Neural cell (in vitro differentiated cells): Measurements from ENCODE around the gene HOXB4. TPM values are rescaled to one million over a fixed set of nuclear protein-coding genes. Genes with fewer than 3 reads are reported as not detected.
A peak's percentile ranks its signal among the peaks of the same experiment; 100 is the strongest.

Source experiments
- H2AFZ ChIP-seq: fragments of 200-600, 300-800 bp; sonication (generic), shearing (Covaris generic); 2 replicates; pipeline ENCODE4 v1.6.0; 2014; ENCODE audit warnings: low read depth, mild to moderate bottlenecking, antibody characterized with exemption, low read length, moderate library complexity
- H3F3A ChIP-seq: fragments of 200-600 bp; shearing (Covaris generic); 2 replicates; pipeline ENCODE4 v1.6.1; 2016; ENCODE audit warnings: mild to moderate bottlenecking, moderate library complexity, mixed read lengths, antibody characterized with exemption, low read length; ENCODE audit not compliant: insufficient read depth, poor library complexity, severe bottlenecking
- H3K27ac ChIP-seq: fragments of 200-600, 300-800 bp; sonication (generic), shearing (Covaris generic); 2 replicates; pipeline ENCODE4 v1.5.1; 2014; ENCODE audit warnings: mild to moderate bottlenecking, low read length, moderate library complexity
- H3K27me3 ChIP-seq: fragments of 300-800, 200-600 bp; sonication (generic), shearing (Covaris generic); 2 replicates; pipeline ENCODE4 v1.6.0; 2014; ENCODE audit warnings: mild to moderate bottlenecking, low read depth, low read length, moderate library complexity; ENCODE audit not compliant: insufficient read depth
- H3K36me3 ChIP-seq: fragments of 300-800, 200-600 bp; sonication (generic), shearing (Covaris generic); 2 replicates; pipeline ENCODE4 v1.5.1; 2014; ENCODE audit warnings: mild to moderate bottlenecking, antibody characterized with exemption, low read length, moderate library complexity; ENCODE audit not compliant: insufficient read depth
- H3K4me2 ChIP-seq: fragments of 300-800, 200-600 bp; sonication (generic), shearing (Covaris generic); 2 replicates; pipeline ENCODE4 v1.6.0; 2014; ENCODE audit warnings: mild to moderate bottlenecking, low read length
- H3K4me3 ChIP-seq: fragments of 300-800, 200-600 bp; sonication (generic), shearing (Covaris generic); 2 replicates; pipeline ENCODE4 v1.5.1; 2014; ENCODE audit warnings: mild to moderate bottlenecking, low read length, moderate library complexity
- H3K79me2 ChIP-seq: fragments of 200-600 bp; shearing (Covaris generic); replicated peaks from 2 replicates; pipeline ENCODE4 v1.6.0; 2014; ENCODE audit warnings: mild to moderate bottlenecking, low read length, moderate library complexity; ENCODE audit not compliant: insufficient read depth
- H3K9ac ChIP-seq: fragments of 300-800, 200-600 bp; sonication (generic), shearing (Covaris generic); 2 replicates; pipeline ENCODE4 v1.6.1; 2016; ENCODE audit warnings: mild to moderate bottlenecking, low read length, mixed read lengths
- H3K9me2 ChIP-seq: fragments of 200-600 bp; shearing (Covaris generic); 2 replicates; pipeline ENCODE4 v1.6.1; 2016; ENCODE audit warnings: mild to moderate bottlenecking, low read length, mixed read lengths; ENCODE audit not compliant: insufficient read depth
- H3K9me3 ChIP-seq: fragments of 200-600, 300-800 bp; sonication (generic), shearing (Covaris generic); 2 replicates; pipeline ENCODE4 v1.6.1; 2016; ENCODE audit warnings: mild to moderate bottlenecking, mixed run types, low read length, moderate library complexity, mixed read lengths
- H4K20me1 ChIP-seq: fragments of 200-600 bp; shearing (Covaris generic); 2 replicates; pipeline ENCODE4 v1.6.1; 2016; ENCODE audit warnings: mild to moderate bottlenecking, mixed run types; ENCODE audit not compliant: insufficient read depth
- EP300 ChIP-seq: fragments of 450-650 bp; conservative IDR thresholded peaks from 2 replicates; pipeline ENCODE4 v1.6.1; 2014; ENCODE audit warnings: antibody characterized with exemption, mild to moderate bottlenecking, moderate library complexity; ENCODE audit not compliant: poor library complexity, severe bottlenecking
- EZH2 ChIP-seq: fragments of 200-600, 300-800 bp; shearing (Covaris generic), sonication (generic); IDR thresholded peaks from 2 replicates; pipeline ENCODE4 v1.6.1; 2014; ENCODE audit warnings: antibody characterized with exemption, low read length, borderline replicate concordance, mild to moderate bottlenecking; ENCODE audit not compliant: insufficient read depth, poor library complexity, severe bottlenecking
- MXI1 ChIP-seq: fragments of 450-650 bp; conservative IDR thresholded peaks from 2 replicates; pipeline ENCODE4 v1.6.1; 2014; ENCODE audit warnings: antibody characterized with exemption, mild to moderate bottlenecking; ENCODE audit not compliant: poor library complexity, severe bottlenecking
- POLR2AphosphoS5 ChIP-seq: IDR thresholded peaks from 2 replicates; pipeline ENCODE4 v1.6.1; 2012
- RAD21 ChIP-seq: fragments of 450-650 bp; conservative IDR thresholded peaks from 2 replicates; pipeline ENCODE4 v1.6.1; 2014; ENCODE audit warnings: antibody characterized with exemption, mild to moderate bottlenecking, moderate library complexity
- SMC3 ChIP-seq: fragments of 450-650 bp; conservative IDR thresholded peaks from 2 replicates; pipeline ENCODE4 v1.6.1; 2014; ENCODE audit warnings: antibody characterized with exemption, mild to moderate bottlenecking, moderate library complexity; ENCODE audit not compliant: poor library complexity
- TAF1 ChIP-seq: IDR thresholded peaks from 2 replicates; pipeline ENCODE4 v1.6.1; 2012; ENCODE audit warnings: low read depth
- polyA plus RNA-seq: library from polyadenylated mRNA; depleted of rRNA; stranded (reverse); fragments of >200 nt; gene quantifications from 2 replicates; pipeline ENCODE4 v1.2.3, GENCODE V29; 2014
- TF ChIP-seq, protein P1 (sequence below): fragments of 450-650 bp; IDR thresholded peaks from 2 replicates; pipeline ENCODE4 v1.5.1; 2014; ENCODE audit warnings: antibody characterized with exemption, mild to moderate bottlenecking, moderate library complexity; ENCODE audit not compliant: poor library complexity, severe bottlenecking
- TF ChIP-seq, protein P2 (sequence below): IDR thresholded peaks from 2 replicates; pipeline ENCODE4 v1.6.1; 2012; ENCODE audit warnings: borderline replicate concordance

Gene HOXB4
- polyA plus RNA-seq, 1 donor from 2014 or later = not detected

DNA sequence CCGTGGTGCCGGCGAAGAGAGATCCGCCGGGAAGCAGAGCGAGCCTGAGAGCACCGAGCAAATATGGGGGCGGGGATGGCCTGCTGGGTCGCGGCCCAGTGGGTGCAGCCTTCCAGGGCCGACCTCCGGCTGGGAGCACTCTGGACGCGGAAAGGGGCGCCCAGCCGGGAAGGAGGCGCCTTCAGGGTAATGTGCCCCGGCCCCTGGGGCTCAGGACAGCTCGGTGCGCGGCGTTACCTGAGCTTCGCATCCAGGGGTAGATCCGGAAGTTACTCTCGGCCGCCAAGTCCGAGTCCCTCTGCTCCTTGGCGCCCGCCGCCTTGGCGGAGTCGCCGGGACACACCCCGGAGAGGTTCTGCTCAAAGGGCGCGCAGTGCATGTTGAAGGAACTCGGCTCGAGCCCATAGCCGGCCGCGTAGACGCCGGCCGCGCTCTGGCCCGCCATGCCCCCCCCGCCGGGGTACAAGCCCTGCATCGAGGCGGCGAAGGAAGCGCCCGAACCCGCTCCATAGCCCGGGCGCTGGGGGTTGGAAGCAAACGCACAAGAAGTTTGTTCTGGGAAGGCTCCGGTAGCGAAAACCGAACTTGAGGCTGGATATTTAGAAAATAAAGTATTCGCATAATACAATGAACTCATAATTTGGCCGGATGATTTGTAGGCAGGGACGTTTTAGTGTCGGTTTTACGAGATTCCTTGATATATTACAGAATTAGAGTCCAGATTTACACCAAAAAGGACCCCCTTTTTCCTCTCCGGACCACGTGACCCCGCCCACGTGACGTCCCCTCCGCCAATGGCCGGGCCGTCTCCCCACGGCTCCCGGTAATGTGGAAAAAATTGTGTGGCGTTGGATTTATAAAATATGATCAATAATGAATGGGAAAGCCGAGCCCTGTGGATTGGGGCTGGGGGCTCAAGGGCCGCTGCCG is 32.4 kb upstream of the HOXB4 start, which contains the start of gene HOXB7:
TSS of gene HOXB7 (minus strand) at position 736 of the 930 bp plus-strand sequence. CDS start at position 637, 99 bp downstream.
- no peak within 1 kb of the TSS for H3K4me3 ChIP-seq
- TF ChIP-seq EZH2 = peak; percentile 98
- no peak for TF ChIP-seq RAD21
- TF ChIP-seq MXI1 = no peak
- TF ChIP-seq, protein P1, sequence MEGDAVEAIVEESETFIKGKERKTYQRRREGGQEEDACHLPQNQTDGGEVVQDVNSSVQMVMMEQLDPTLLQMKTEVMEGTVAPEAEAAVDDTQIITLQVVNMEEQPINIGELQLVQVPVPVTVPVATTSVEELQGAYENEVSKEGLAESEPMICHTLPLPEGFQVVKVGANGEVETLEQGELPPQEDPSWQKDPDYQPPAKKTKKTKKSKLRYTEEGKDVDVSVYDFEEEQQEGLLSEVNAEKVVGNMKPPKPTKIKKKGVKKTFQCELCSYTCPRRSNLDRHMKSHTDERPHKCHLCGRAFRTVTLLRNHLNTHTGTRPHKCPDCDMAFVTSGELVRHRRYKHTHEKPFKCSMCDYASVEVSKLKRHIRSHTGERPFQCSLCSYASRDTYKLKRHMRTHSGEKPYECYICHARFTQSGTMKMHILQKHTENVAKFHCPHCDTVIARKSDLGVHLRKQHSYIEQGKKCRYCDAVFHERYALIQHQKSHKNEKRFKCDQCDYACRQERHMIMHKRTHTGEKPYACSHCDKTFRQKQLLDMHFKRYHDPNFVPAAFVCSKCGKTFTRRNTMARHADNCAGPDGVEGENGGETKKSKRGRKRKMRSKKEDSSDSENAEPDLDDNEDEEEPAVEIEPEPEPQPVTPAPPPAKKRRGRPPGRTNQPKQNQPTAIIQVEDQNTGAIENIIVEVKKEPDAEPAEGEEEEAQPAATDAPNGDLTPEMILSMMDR = no peak
- H3K4me2 ChIP-seq = no peak within 1 kb of the TSS
- no peak within 1 kb of the TSS for H3K27ac ChIP-seq
- no peak within 1 kb of the TSS for H3K9ac ChIP-seq
- H3K79me2 ChIP-seq = no peaks in the 10 kb centered on the region
- H3F3A ChIP-seq = no peaks in the 10 kb centered on the region
- no peaks in the 10 kb centered on the region for H4K20me1 ChIP-seq
- no peak within 1 kb of the TSS for H2AFZ ChIP-seq
- no peaks in the 10 kb centered on the region for H3K9me2 ChIP-seq
- H3K9me3 ChIP-seq = peaks cover 8% of the 10 kb centered on the region
- peaks cover 99% of the 10 kb centered on the region for H3K27me3 ChIP-seq
- no peaks in the 10 kb centered on the region for H3K36me3 ChIP-seq

DNA sequence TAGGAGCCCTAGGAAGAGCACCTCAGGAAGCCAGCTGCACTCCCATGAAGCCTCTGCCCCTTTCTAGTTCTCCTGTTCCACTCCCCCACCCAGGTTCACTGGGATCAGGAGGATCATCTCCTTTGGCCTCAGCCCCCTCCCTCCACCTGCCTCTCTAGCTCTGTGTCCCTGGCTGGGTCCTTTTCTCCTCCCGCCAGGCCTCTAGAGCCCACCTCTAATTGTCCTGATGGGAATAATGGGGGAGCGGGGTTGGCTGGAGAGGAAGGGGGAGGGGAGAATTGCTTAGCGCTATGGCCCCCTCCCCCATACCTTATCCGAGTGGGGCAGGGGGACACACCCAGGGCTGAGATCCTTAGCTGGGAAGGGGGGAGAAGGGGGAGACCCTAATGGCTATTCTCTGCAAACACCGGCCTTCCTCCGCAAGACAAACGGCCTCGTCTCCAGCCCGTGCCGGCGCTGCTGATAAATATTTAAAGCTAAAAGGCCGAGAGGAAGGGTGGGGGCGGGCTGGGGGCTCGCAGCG is 31.7 kb upstream of the HOXB4 start:
- no peak overlapping the region for H3K4me3 ChIP-seq
- H3K9me2 ChIP-seq = no peaks in the 10 kb centered on the region
- H3K79me2 ChIP-seq = no peaks in the 10 kb centered on the region
- H3K36me3 ChIP-seq = no peaks in the 10 kb centered on the region
- H4K20me1 ChIP-seq = no peaks in the 10 kb centered on the region
- TF ChIP-seq, protein P1 = no peak
- TF ChIP-seq TAF1 (no peak), EP300 (no peak), SMC3 (no peak), RAD21 (no peak), POLR2AphosphoS5 (no peak), MXI1 (no peak), EZH2 (no peak)
- TF ChIP-seq, protein P2, sequence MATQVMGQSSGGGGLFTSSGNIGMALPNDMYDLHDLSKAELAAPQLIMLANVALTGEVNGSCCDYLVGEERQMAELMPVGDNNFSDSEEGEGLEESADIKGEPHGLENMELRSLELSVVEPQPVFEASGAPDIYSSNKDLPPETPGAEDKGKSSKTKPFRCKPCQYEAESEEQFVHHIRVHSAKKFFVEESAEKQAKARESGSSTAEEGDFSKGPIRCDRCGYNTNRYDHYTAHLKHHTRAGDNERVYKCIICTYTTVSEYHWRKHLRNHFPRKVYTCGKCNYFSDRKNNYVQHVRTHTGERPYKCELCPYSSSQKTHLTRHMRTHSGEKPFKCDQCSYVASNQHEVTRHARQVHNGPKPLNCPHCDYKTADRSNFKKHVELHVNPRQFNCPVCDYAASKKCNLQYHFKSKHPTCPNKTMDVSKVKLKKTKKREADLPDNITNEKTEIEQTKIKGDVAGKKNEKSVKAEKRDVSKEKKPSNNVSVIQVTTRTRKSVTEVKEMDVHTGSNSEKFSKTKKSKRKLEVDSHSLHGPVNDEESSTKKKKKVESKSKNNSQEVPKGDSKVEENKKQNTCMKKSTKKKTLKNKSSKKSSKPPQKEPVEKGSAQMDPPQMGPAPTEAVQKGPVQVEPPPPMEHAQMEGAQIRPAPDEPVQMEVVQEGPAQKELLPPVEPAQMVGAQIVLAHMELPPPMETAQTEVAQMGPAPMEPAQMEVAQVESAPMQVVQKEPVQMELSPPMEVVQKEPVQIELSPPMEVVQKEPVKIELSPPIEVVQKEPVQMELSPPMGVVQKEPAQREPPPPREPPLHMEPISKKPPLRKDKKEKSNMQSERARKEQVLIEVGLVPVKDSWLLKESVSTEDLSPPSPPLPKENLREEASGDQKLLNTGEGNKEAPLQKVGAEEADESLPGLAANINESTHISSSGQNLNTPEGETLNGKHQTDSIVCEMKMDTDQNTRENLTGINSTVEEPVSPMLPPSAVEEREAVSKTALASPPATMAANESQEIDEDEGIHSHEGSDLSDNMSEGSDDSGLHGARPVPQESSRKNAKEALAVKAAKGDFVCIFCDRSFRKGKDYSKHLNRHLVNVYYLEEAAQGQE = no peak
- peaks cover 9% of the 10 kb centered on the region for H3K9me3 ChIP-seq
- no peak overlapping the region for H3K9ac ChIP-seq
- H3K4me2 ChIP-seq = no peak overlapping the region
- H3F3A ChIP-seq = no peaks in the 10 kb centered on the region
- H2AFZ ChIP-seq = no peak overlapping the region
- no peak overlapping the region for H3K27ac ChIP-seq
- peaks cover 99% of the 10 kb centered on the region for H3K27me3 ChIP-seq
